ENCODE data around the gene WWC2. TPM values are rescaled to one million over a fixed set of nuclear protein-coding genes. Genes with fewer than 3 reads are reported as not detected.

Gene WWC2
- total and polyA plus RNA-seq, 2 experiments from 2014 or later = 19.3 to 24.7 TPM

DNA sequence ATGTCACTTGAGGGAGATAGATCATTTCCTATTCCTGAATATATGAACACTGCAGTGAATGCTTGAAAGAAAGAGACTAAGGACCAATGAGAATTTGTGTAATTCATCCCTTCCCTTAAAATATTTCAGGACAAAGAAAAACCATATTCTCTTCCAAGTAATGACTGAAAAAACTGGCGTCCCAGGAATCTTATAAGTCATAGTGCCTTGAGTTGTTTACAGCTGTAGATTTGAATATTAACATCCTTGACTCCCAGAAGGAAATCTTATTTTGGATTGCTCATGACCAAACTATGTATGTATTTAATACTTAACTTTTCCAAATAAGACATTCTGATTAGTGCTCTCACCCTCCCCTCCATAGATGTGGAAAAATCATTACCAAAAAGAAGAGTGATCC lies 165.6 kb downstream of the WWC2 start:
- H3K9me2 ChIP-seq (replicated peaks; ENCODE audit: insufficient read depth) = no peaks in the 10 kb centered on the region
- 90% methylated on average over 1 of the region's 1 CpG for WGBS (ENCODE audit: low lambda C conversion rate, missing lambda C conversion rate)
- H2AFZ ChIP-seq = no peak overlapping the region
- no peak overlapping the region for H3K4me3 ChIP-seq
- no peak overlapping the region for H3K27ac ChIP-seq
- no peak for DNase-seq (ENCODE audit: low spot score)
- no peaks in the 10 kb centered on the region for H3K9me3 ChIP-seq (ENCODE audit: low read depth)
- TF ChIP-seq EZH2 (IDR thresholded peaks at IDR 0.05; ENCODE audit: borderline replicate concordance) (no peak), EZH2phosphoT487 (IDR thresholded peaks at IDR 0.05; ENCODE audit: low read depth, severe bottlenecking, unreplicated experiment) (no peak)
- TF ChIP-seq, protein P1, sequence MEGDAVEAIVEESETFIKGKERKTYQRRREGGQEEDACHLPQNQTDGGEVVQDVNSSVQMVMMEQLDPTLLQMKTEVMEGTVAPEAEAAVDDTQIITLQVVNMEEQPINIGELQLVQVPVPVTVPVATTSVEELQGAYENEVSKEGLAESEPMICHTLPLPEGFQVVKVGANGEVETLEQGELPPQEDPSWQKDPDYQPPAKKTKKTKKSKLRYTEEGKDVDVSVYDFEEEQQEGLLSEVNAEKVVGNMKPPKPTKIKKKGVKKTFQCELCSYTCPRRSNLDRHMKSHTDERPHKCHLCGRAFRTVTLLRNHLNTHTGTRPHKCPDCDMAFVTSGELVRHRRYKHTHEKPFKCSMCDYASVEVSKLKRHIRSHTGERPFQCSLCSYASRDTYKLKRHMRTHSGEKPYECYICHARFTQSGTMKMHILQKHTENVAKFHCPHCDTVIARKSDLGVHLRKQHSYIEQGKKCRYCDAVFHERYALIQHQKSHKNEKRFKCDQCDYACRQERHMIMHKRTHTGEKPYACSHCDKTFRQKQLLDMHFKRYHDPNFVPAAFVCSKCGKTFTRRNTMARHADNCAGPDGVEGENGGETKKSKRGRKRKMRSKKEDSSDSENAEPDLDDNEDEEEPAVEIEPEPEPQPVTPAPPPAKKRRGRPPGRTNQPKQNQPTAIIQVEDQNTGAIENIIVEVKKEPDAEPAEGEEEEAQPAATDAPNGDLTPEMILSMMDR (IDR thresholded peaks at IDR 0.05; ENCODE audit: poor library complexity) = no peak
- no peaks in the 10 kb centered on the region for H3K36me3 ChIP-seq (replicated peaks; ENCODE audit: insufficient read depth, low read depth)
- H3K27me3 ChIP-seq = no peaks in the 10 kb centered on the region
- no peak overlapping the region for H3K4me2 ChIP-seq
- no peaks in the 10 kb centered on the region for H3K79me2 ChIP-seq
- H3K4me1 ChIP-seq (ENCODE audit: insufficient read depth) = peaks cover 16% of the 10 kb centered on the region
- H4K20me1 ChIP-seq (ENCODE audit: insufficient read depth, poor library complexity, severe bottlenecking) = no peaks in the 10 kb centered on the region

DNA sequence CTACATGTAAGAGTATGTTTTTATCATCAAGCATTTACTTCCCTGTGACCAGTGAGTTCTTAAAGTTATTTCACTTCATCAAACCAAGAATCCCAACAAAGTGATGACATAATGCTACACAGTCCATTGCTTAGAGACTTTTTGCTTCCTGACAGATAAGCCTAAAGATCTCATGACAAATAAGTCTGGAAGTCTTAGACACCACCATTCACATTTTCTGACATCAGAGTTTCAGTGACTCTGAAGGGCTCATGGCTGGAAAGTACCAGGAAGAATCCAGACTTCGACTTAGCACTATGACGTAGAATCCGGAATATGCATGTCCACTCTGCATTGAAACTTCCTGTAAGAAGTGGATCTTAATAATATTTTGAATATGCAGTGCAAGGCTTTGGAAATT lies 167.3 kb downstream of the WWC2 start:
- no peaks in the 10 kb centered on the region for H3K9me3 ChIP-seq (ENCODE audit: low read depth)
- H3K4me3 ChIP-seq = no peak overlapping the region
- no peak overlapping the region for H3K4me2 ChIP-seq
- DNase-seq (ENCODE audit: low spot score) = no peak
- no peaks in the 10 kb centered on the region for H3K27me3 ChIP-seq
- no peak overlapping the region for H2AFZ ChIP-seq
- 95% methylated on average over 3 of the region's 3 CpGs for WGBS (ENCODE audit: low lambda C conversion rate, missing lambda C conversion rate)
- no peaks in the 10 kb centered on the region for H3K36me3 ChIP-seq (replicated peaks; ENCODE audit: insufficient read depth, low read depth)
- TF ChIP-seq EZH2 (IDR thresholded peaks at IDR 0.05; ENCODE audit: borderline replicate concordance) = no peak
- no peak for TF ChIP-seq EZH2phosphoT487 (IDR thresholded peaks at IDR 0.05; ENCODE audit: low read depth, severe bottlenecking, unreplicated experiment)
- TF ChIP-seq, protein P1 (IDR thresholded peaks at IDR 0.05; ENCODE audit: poor library complexity) = no peak
- H3K27ac ChIP-seq = no peak overlapping the region
- H3K4me1 ChIP-seq (ENCODE audit: insufficient read depth) = peaks cover 8% of the 10 kb centered on the region
- H4K20me1 ChIP-seq (ENCODE audit: insufficient read depth, poor library complexity, severe bottlenecking) = no peaks in the 10 kb centered on the region
- H3K79me2 ChIP-seq = no peaks in the 10 kb centered on the region
- no peaks in the 10 kb centered on the region for H3K9me2 ChIP-seq (replicated peaks; ENCODE audit: insufficient read depth)

DNA sequence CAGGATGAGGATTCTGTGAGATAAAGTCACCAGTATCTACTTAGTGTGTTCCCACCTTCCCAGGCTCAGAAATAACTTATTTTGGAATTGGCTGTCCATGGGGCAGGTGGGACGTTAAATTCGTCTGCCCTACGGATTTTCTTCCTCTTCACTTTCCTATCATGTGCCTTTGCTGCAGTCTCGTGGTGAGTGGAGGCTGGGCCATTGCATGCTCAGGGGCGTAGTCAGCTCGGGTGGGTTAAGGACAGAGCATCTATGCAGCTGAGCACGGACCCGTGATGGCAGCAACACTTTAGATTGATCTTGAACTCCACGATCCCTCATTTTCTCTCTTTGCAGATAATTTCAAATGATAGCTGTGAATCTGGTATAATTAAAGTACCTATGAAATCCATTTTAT lies 169.5 kb downstream of the WWC2 start:
- TF ChIP-seq EZH2 (IDR thresholded peaks at IDR 0.05; ENCODE audit: borderline replicate concordance) (no peak), EZH2phosphoT487 (IDR thresholded peaks at IDR 0.05; ENCODE audit: low read depth, severe bottlenecking, unreplicated experiment) (no peak)
- TF ChIP-seq, protein P1 (IDR thresholded peaks at IDR 0.05; ENCODE audit: poor library complexity) = no peak
- H3K4me2 ChIP-seq = no peak overlapping the region
- H3K27me3 ChIP-seq = no peaks in the 10 kb centered on the region
- no peaks in the 10 kb centered on the region for H3K9me2 ChIP-seq (replicated peaks; ENCODE audit: insufficient read depth)
- H4K20me1 ChIP-seq (ENCODE audit: insufficient read depth, poor library complexity, severe bottlenecking) = no peaks in the 10 kb centered on the region
- H3K4me1 ChIP-seq (ENCODE audit: insufficient read depth) = no peaks in the 10 kb centered on the region
- H3K9me3 ChIP-seq (ENCODE audit: low read depth) = no peaks in the 10 kb centered on the region
- DNase-seq (ENCODE audit: low spot score) = no peak
- H2AFZ ChIP-seq = no peak overlapping the region
- no peaks in the 10 kb centered on the region for H3K36me3 ChIP-seq (replicated peaks; ENCODE audit: insufficient read depth, low read depth)
- H3K79me2 ChIP-seq = no peaks in the 10 kb centered on the region
- no peak overlapping the region for H3K4me3 ChIP-seq
- WGBS (ENCODE audit: low lambda C conversion rate, missing lambda C conversion rate) = 95% methylated on average over 9 of the region's 9 CpGs
- H3K27ac ChIP-seq = no peak overlapping the region

DNA sequence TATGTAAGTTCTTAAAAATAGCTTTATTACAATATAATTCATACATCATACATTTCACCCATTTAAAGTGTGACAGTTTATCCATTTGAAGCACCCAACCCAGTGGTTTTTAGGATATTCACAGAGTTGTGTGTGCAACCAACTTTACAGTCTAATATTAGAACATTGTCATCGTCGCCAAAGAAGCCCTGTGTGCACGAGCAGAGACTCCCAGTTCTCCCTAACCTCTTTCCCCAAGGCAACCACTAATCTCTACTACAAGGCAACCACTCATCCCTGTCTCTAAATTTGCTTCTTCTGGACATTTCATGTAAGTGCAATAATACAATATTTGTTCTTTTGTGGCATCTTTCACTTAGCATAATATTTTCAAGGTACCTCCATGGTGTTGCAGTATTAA lies 173.3 kb downstream of the WWC2 start:
- Histone ChIP-seq H3K9me2 (replicated peaks; ENCODE audit: insufficient read depth) (no peaks in the 10 kb centered on the region), H3K27me3 (no peaks in the 10 kb centered on the region), H3K4me3 (no peak overlapping the region), H4K20me1 (ENCODE audit: insufficient read depth, poor library complexity, severe bottlenecking) (no peaks in the 10 kb centered on the region), H3K9me3 (ENCODE audit: low read depth) (peaks cover 11% of the 10 kb centered on the region), H3K4me2 (no peak overlapping the region), H3K27ac (no peak overlapping the region), H3K79me2 (no peaks in the 10 kb centered on the region), H2AFZ (no peak overlapping the region), H3K36me3 (replicated peaks; ENCODE audit: insufficient read depth, low read depth) (peaks cover 3% of the 10 kb centered on the region), H3K4me1 (ENCODE audit: insufficient read depth) (no peaks in the 10 kb centered on the region)
- no peak for DNase-seq (ENCODE audit: low spot score)
- TF ChIP-seq EZH2 (IDR thresholded peaks at IDR 0.05; ENCODE audit: borderline replicate concordance) = no peak
- TF ChIP-seq, protein P1 (IDR thresholded peaks at IDR 0.05; ENCODE audit: poor library complexity) = no peak
- no peak for TF ChIP-seq EZH2phosphoT487 (IDR thresholded peaks at IDR 0.05; ENCODE audit: low read depth, severe bottlenecking, unreplicated experiment)
- WGBS (ENCODE audit: low lambda C conversion rate, missing lambda C conversion rate) = 91% methylated on average over 3 of the region's 3 CpGs
